ENCODE data around the gene WNT16. TPM values are rescaled to one million over a fixed set of nuclear protein-coding genes. Genes with fewer than 3 reads are reported as not detected.
"Not testable (repeated sequence)": the region's sequence is repeated elsewhere in the genome, so short reads cannot be mapped to it uniquely, and the experiment has no call there.

The WNT16 gene
- total RNA-seq, 1 donor from 2014 or later: not detected

DNA sequence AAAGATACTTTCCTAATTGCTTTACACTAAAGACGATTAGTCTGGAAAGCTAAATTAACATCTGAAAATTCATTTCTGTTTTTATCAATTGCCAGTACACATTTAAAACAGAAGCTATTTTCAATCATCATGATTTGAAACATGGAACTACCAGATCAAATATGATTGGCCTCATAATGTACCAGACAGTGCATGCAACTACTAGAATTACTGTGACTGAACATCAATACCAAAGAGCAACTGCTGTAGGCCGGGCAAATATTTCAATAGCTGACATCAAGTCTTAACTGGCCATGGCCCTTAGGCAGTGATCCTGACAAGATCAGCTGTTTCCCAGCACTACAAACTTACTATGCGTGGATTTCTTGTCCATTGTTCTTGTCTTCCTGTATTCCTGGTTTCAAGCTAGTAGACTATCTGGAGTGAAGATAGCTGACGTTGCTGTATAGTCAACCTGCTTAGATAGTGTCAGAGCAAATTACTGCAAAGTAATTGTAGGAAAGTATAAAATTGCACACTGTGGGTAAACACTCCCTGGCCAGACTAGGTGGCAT, 21.7 kb upstream of the WNT16 start:
- Mint-ChIP-seq H3K27ac (no peak overlapping the region), H3K36me3 (no peaks in the 10 kb centered on the region), H3K4me3 (no peak overlapping the region), H3K4me1 (no peaks in the 10 kb centered on the region), H3K9me3 (peaks cover 6% of the 10 kb centered on the region), H3K27me3 (ENCODE audit: insufficient read depth, low read depth) (no peaks in the 10 kb centered on the region)
- no peaks in the 10 kb centered on the region for H3K36me3 ChIP-seq
- no peak overlapping the region for H3K9ac ChIP-seq
- no peaks in the 10 kb centered on the region for H3K27me3 ChIP-seq
- no peaks in the 10 kb centered on the region for H3K9me3 ChIP-seq (ENCODE audit: low read depth)
- H3F3A ChIP-seq (ENCODE audit: low read depth): no peaks in the 10 kb centered on the region
- TF ChIP-seq CTCF (IDR thresholded peaks at IDR 0.05): no peak
- no peak for TF ChIP-seq EZH2phosphoT487 (IDR thresholded peaks at IDR 0.05)
- no peak for TF ChIP-seq EZH2 (IDR thresholded peaks at IDR 0.05)
- H3K4me1 ChIP-seq: no peaks in the 10 kb centered on the region
- no peak overlapping the region for H3K4me3 ChIP-seq
- DNase-seq (ENCODE audit: low spot score): no peak
- no peaks in the 10 kb centered on the region for H4K20me1 ChIP-seq (ENCODE audit: low read depth)
- H3K79me2 ChIP-seq (ENCODE audit: low read depth): no peaks in the 10 kb centered on the region
- H3K4me2 ChIP-seq: no peak overlapping the region
- H2AFZ ChIP-seq (replicated peaks): no peak overlapping the region
- no peak overlapping the region for H3K27ac ChIP-seq

DNA sequence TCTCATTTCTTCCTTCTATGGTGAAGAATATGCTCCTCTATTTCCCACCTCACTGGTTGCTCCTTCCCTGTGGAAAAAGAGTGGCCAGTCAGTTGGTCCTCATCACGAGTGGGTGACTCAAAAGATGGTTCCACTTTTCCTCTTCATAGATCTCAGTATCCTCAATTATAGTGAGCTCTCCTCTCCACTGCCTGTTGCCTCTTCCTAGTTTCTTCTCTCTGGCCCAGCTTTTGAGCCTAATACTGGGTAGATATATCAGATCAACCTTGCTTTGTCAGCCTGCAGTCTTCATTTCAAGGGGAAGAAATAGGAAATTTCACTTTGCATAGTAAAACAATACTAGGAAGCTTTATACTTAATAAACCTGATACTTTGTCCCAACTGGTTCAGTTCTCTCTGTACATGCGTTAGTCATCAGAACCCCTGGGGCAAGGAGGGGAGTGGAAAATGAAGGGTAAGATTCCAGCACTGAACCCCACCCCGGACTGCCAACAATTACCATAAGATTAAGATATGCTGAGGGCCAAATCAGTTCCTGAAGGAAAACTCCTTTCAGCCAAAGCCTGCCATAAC, 15.5 kb upstream of the WNT16 start:
- no peaks in the 10 kb centered on the region for H3K9me3 ChIP-seq (ENCODE audit: low read depth)
- no peaks in the 10 kb centered on the region for H3K36me3 ChIP-seq
- no peaks in the 10 kb centered on the region for H4K20me1 ChIP-seq (ENCODE audit: low read depth)
- H3K27ac ChIP-seq: no peak overlapping the region
- no peak overlapping the region for H3K9ac ChIP-seq
- no peak overlapping the region for H2AFZ ChIP-seq (replicated peaks)
- no peaks in the 10 kb centered on the region for H3K36me3 Mint-ChIP-seq
- H3K4me3 Mint-ChIP-seq: no peak overlapping the region
- no peaks in the 10 kb centered on the region for H3K79me2 ChIP-seq (ENCODE audit: low read depth)
- TF ChIP-seq EZH2phosphoT487 (IDR thresholded peaks at IDR 0.05): no peak
- TF ChIP-seq CTCF (IDR thresholded peaks at IDR 0.05): no peak
- TF ChIP-seq EZH2 (IDR thresholded peaks at IDR 0.05): no peak
- DNase-seq (ENCODE audit: low spot score): no peak
- no peaks in the 10 kb centered on the region for H3K27me3 ChIP-seq
- H3K27ac Mint-ChIP-seq: no peak overlapping the region
- H3F3A ChIP-seq (ENCODE audit: low read depth): no peaks in the 10 kb centered on the region
- H3K4me1 ChIP-seq: no peaks in the 10 kb centered on the region
- peaks cover 6% of the 10 kb centered on the region for H3K9me3 Mint-ChIP-seq
- no peaks in the 10 kb centered on the region for H3K4me1 Mint-ChIP-seq
- H3K27me3 Mint-ChIP-seq (ENCODE audit: insufficient read depth, low read depth): peaks cover 3% of the 10 kb centered on the region
- H3K4me3 ChIP-seq: no peak overlapping the region
- no peak overlapping the region for H3K4me2 ChIP-seq

DNA sequence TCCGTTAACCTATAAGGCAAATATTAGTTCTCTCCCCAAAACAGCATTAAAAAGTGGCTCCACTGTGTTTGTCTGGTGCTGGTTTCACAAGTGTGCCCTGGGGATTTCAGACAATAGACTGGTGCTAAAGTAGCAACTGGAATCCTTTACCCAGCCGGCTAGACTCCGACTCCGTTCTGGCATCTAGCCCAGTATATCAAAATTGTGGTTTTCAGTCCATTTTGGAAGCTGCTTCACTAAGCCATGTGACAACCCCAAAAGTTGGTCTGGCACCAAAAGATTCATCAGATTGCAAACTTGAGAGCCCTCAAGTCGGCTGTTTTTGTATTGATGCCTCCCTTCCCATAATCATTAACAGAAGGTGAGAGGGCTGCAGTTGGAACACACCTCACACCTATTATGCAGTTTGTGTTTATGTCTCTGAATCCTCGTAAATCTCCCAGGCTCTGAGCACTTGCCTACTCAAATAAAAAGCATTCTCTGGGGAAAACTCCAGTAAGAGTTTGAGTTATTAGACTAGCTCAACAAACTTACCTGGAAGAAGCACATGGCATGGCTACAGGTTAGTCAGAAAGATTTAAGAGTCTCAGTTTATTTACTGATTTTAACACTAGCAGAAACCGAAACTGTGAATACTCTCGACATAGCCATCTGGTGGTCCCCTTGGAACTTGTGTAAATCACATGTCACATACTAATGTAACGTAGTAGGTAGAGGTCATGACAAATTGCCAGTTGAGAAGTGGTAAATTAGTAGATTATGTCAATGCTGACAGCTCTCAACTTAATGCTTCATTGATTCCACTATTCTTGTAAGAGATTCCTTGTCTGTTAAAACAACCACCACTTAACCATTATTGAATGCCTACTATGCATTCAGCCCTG, 14.8 kb upstream of the WNT16 start:
- no peak overlapping the region for H3K4me3 Mint-ChIP-seq
- H3K4me1 ChIP-seq: no peaks in the 10 kb centered on the region
- no peaks in the 10 kb centered on the region for H3K4me1 Mint-ChIP-seq
- H3K4me2 ChIP-seq: no peak overlapping the region
- H2AFZ ChIP-seq (replicated peaks): no peak overlapping the region
- H3K27me3 ChIP-seq: no peaks in the 10 kb centered on the region
- H3K9me3 ChIP-seq (ENCODE audit: low read depth): no peaks in the 10 kb centered on the region
- H3K4me3 ChIP-seq: no peak overlapping the region
- TF ChIP-seq EZH2phosphoT487 (IDR thresholded peaks at IDR 0.05): no peak
- TF ChIP-seq CTCF (IDR thresholded peaks at IDR 0.05): no peak
- no peaks in the 10 kb centered on the region for H3K79me2 ChIP-seq (ENCODE audit: low read depth)
- DNase-seq (ENCODE audit: low spot score): no peak
- no peak overlapping the region for H3K27ac ChIP-seq
- H4K20me1 ChIP-seq (ENCODE audit: low read depth): no peaks in the 10 kb centered on the region
- peaks cover 6% of the 10 kb centered on the region for H3K9me3 Mint-ChIP-seq
- peaks cover 3% of the 10 kb centered on the region for H3K27me3 Mint-ChIP-seq (ENCODE audit: insufficient read depth, low read depth)
- H3F3A ChIP-seq (ENCODE audit: low read depth): no peaks in the 10 kb centered on the region
- no peaks in the 10 kb centered on the region for H3K36me3 Mint-ChIP-seq
- no peak overlapping the region for H3K27ac Mint-ChIP-seq
- H3K36me3 ChIP-seq: no peaks in the 10 kb centered on the region
- no peak overlapping the region for H3K9ac ChIP-seq

DNA sequence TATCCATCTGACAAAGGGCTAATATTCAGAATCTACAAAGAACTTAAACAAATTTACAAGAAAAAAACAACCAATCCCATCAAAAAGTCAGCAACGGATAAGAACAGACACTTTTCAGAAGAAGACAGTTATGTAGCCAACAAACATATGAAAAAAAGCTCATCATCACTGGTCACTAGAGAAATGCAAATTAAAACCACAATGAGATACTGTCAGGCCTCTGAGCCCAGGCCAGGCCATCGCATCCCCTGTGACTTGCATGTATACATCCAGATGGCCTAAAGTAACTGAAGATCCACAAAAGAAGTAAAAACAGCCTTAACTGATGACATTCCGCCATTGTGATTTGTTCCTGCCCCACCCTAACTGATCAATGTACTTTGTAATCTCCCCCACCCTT, 13.6 kb upstream of the WNT16 start:
- H3K4me2 ChIP-seq; H3K36me3 ChIP-seq; H3F3A ChIP-seq (ENCODE audit: low read depth); H4K20me1 ChIP-seq (ENCODE audit: low read depth); H3K9ac ChIP-seq; H3K27me3 ChIP-seq; H3K27me3 Mint-ChIP-seq (ENCODE audit: insufficient read depth, low read depth); H2AFZ ChIP-seq (replicated peaks); DNase-seq (ENCODE audit: low spot score); H3K27ac ChIP-seq; H3K4me3 Mint-ChIP-seq; H3K4me1 ChIP-seq; H3K36me3 Mint-ChIP-seq; H3K9me3 ChIP-seq (ENCODE audit: low read depth); H3K79me2 ChIP-seq (ENCODE audit: low read depth); H3K4me1 Mint-ChIP-seq; H3K27ac Mint-ChIP-seq; H3K9me3 Mint-ChIP-seq; H3K4me3 ChIP-seq: not testable (repeated sequence)

All from neural progenitor cell (in vitro differentiated cells).